Prostate gland (tissue), 2 donors: ENCODE data around the gene ACKR4.

Experiments
- POLR2A ChIP-seq: fragments of 450-650 bp; IDR thresholded peaks from one replicate; pipeline ENCODE4 v1.6.1; 2016; ENCODE audit warnings: antibody characterized with exemption, mild to moderate bottlenecking
- POLR2AphosphoS5 ChIP-seq: sonication (generic); formaldehyde crosslinking; IDR thresholded peaks from one replicate; pipeline ENCODE4 v1.6.1; 2017; ENCODE audit warnings: antibody characterized with exemption
- TF ChIP-seq, protein P1 (sequence below), 4 experiments: fragments of 200-600 bp in 2 of 4; fragments of 450-650 bp in 2 of 4; sonication (generic) in 2 of 4; IDR thresholded peaks; 1 replicate in 3 of 4; 2 replicates in 1 of 4; pipeline ENCODE4 v1.5.1; 2016 to 2019; ENCODE audit warnings: antibody characterized with exemption in 4 of 4, mild to moderate bottlenecking in 2 of 4, moderate library complexity in 2 of 4

GRCh38 chr3:132593241-132593946 is 3.7 kb upstream of the ACKR4 start:
- TF ChIP-seq POLR2A (no peak), POLR2AphosphoS5 (no peak)
- TF ChIP-seq, protein P1, sequence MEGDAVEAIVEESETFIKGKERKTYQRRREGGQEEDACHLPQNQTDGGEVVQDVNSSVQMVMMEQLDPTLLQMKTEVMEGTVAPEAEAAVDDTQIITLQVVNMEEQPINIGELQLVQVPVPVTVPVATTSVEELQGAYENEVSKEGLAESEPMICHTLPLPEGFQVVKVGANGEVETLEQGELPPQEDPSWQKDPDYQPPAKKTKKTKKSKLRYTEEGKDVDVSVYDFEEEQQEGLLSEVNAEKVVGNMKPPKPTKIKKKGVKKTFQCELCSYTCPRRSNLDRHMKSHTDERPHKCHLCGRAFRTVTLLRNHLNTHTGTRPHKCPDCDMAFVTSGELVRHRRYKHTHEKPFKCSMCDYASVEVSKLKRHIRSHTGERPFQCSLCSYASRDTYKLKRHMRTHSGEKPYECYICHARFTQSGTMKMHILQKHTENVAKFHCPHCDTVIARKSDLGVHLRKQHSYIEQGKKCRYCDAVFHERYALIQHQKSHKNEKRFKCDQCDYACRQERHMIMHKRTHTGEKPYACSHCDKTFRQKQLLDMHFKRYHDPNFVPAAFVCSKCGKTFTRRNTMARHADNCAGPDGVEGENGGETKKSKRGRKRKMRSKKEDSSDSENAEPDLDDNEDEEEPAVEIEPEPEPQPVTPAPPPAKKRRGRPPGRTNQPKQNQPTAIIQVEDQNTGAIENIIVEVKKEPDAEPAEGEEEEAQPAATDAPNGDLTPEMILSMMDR (IDR thresholded peaks at IDR 0.05), result no peak
